Measurements from ENCODE around the gene ABCB8. TPM values are rescaled to one million over a fixed set of nuclear protein-coding genes. Genes with fewer than 3 reads are reported as not detected.
A peak's percentile ranks its signal among the peaks of the same experiment; 100 is the strongest.

The ABCB8 gene
- total and polyA plus RNA-seq, 9 of the 15 experiments (the other 6 are each of a cell fraction or from before 2014, with no cell fraction given), result 7.6 to 106 (median 36.3) TPM

- TF ChIP-seq, protein P1, sequence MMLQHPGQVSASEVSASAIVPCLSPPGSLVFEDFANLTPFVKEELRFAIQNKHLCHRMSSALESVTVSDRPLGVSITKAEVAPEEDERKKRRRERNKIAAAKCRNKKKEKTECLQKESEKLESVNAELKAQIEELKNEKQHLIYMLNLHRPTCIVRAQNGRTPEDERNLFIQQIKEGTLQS (IDR thresholded peaks at IDR 0.05), result no peak
- TF ChIP-seq, protein P1 (CRISPR knock-in tag; conservative IDR thresholded peaks at IDR 0.05), result no peak
- no peak for TF ChIP-seq TGIF2 (CRISPR knock-in tag; IDR thresholded peaks at IDR 0.05)
- TF ChIP-seq, protein P2, sequence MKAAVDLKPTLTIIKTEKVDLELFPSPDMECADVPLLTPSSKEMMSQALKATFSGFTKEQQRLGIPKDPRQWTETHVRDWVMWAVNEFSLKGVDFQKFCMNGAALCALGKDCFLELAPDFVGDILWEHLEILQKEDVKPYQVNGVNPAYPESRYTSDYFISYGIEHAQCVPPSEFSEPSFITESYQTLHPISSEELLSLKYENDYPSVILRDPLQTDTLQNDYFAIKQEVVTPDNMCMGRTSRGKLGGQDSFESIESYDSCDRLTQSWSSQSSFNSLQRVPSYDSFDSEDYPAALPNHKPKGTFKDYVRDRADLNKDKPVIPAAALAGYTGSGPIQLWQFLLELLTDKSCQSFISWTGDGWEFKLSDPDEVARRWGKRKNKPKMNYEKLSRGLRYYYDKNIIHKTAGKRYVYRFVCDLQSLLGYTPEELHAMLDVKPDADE (conservative IDR thresholded peaks at IDR 0.05; ENCODE audit: control insufficient read depth, low read depth, low read length), result peak; percentile 62; the same call in 1 of the 2 replicates
- no peak for TF ChIP-seq MCM3 (IDR thresholded peaks at IDR 0.05)
- peak in 1 of 2 experiments; percentile 48; a peak in 1 of 4 replicates for TF ChIP-seq SIN3A (IDR thresholded peaks at IDR 0.05; ENCODE audit: borderline replicate concordance in 2 of 2, control insufficient read depth in 1 of 2, low read depth in 2 of 2, low read length in 2 of 2)
- TF ChIP-seq KDM1A (IDR thresholded peaks at IDR 0.05), result peak; percentile 55 to 73; a peak in 3 of 4 replicates
- TF ChIP-seq TOE1 (IDR thresholded peaks at IDR 0.05; ENCODE audit: borderline replicate concordance), result no peak
- TF ChIP-seq TOE1 (CRISPR knock-in tag; IDR thresholded peaks at IDR 0.05; ENCODE audit: borderline replicate concordance, low read depth), result no peak
- peak in 1 of 2 experiments; percentile 39; a peak in 1 of 4 replicates for TF ChIP-seq TBL1XR1 (IDR thresholded peaks at IDR 0.05; ENCODE audit: low read length in 2 of 2)
- TF ChIP-seq ZBTB40 (IDR thresholded peaks at IDR 0.05), result peak; percentile 49
- TF ChIP-seq ZBTB40 (CRISPR knock-in tag; IDR thresholded peaks at IDR 0.05), result no peak
- no peak for TF ChIP-seq COPS2 (conservative IDR thresholded peaks at IDR 0.05)
- no peak for TF ChIP-seq FOXA3 (CRISPR knock-in tag; conservative IDR thresholded peaks at IDR 0.05 in 1 of 2, IDR thresholded peaks at IDR 0.05 in 1 of 2)
- peak; percentile 42; the same call in 1 of the 2 replicates for TF ChIP-seq HCFC1 (IDR thresholded peaks at IDR 0.05; ENCODE audit: low read depth, low read length)
Measured at GRCh38 chr7:151091431-151091830, 63.2 kb downstream of the ABCB8 start (continued).

Data from K562 (cell line).